MM.1S (cell line): ENCODE measurements around the gene NTRK2.

Source experiments
- CTCF ChIP-seq: fragments of 300-600 bp; sonication (generic); IDR thresholded peaks from 2 replicates; pipeline ENCODE4 v1.5.1; 2016; ENCODE audit warnings: antibody characterized with exemption, low read length, mixed read lengths
- EZH2 ChIP-seq: fragments of 300-600 bp; sonication (generic); optimal IDR thresholded peaks from 2 replicates; pipeline ENCODE3; 2017; ENCODE audit warnings: low read depth, mild to moderate bottlenecking, antibody characterized with exemption, low read length, mixed read lengths
- EZH2phosphoT487 ChIP-seq: fragments of 300-600 bp; sonication (generic); IDR thresholded peaks from 2 replicates; pipeline ENCODE4 v1.6.1; 2018; ENCODE audit warnings: antibody characterized with exemption, low read length

GRCh38 chr9:84817038-84817437 is 147.5 kb downstream of the NTRK2 start:
- TF ChIP-seq CTCF = no peak
- TF ChIP-seq EZH2phosphoT487 = no peak
- TF ChIP-seq EZH2 = no peak
